ENCODE data around the gene IL17RE.

IL17RE gene

DNA sequence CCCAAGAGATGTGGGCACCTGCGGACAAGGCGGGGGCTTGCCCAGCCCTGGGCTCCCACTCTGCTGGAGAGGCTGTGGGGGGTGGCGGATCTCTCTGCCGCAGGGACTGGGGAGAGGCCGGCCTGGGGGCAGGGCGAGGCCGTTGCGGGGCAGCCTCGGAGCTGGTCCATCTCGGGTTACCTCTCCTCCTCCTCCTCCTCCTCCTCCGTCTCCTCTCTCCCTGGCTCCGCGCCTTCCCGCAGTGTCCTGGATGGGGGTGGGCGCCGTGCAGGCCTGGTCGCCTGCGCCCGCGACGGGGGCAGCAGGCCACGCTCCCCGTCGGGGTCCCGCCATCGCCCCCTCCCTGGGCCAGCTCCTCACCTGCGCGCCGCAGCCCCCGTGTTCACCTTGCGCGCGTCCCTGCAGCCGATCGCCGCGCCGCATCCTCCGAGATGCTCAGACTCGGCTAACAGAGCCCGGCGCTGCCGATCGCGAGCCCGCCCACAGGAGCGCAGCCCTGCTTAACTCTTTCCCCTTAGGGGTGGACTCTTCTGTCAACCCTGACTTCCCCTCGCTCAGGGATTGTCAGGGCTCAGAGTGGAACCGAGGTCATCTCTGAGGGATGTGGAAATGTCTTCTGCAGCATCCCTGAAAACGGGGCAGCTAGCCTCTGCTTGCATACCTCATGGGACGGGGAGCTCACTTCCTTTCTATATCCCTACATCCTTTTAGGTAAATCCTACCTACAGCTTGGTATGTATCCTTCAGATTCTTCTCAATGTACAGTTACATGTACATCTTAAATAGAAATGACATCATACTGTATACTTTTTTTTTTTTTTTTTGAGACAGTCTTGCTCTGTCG, 49.5 kb downstream of the IL17RE start, which contains the start of gene PRRT3:
Gene PRRT3 (minus strand): TSS at position 447 of the 844 bp plus-strand sequence. CDS start 2,293 bp downstream, outside the sequence.
- no peak within 1 kb of the TSS for H3K27ac ChIP-seq
- H3K27me3 ChIP-seq: peaks cover 27% of the 10 kb centered on the region
- no peaks in the 10 kb centered on the region for H3K36me3 ChIP-seq
- TF ChIP-seq, protein P1, sequence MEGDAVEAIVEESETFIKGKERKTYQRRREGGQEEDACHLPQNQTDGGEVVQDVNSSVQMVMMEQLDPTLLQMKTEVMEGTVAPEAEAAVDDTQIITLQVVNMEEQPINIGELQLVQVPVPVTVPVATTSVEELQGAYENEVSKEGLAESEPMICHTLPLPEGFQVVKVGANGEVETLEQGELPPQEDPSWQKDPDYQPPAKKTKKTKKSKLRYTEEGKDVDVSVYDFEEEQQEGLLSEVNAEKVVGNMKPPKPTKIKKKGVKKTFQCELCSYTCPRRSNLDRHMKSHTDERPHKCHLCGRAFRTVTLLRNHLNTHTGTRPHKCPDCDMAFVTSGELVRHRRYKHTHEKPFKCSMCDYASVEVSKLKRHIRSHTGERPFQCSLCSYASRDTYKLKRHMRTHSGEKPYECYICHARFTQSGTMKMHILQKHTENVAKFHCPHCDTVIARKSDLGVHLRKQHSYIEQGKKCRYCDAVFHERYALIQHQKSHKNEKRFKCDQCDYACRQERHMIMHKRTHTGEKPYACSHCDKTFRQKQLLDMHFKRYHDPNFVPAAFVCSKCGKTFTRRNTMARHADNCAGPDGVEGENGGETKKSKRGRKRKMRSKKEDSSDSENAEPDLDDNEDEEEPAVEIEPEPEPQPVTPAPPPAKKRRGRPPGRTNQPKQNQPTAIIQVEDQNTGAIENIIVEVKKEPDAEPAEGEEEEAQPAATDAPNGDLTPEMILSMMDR (IDR thresholded peaks at IDR 0.05): no peak
- H3K4me1 ChIP-seq (ENCODE audit: control insufficient read depth in 1 of 2, insufficient read depth in 1 of 2, low read depth in 1 of 2, low read length in 1 of 2): peaks cover 11 to 12% of the 10 kb centered on the region in 2 experiments
- H3K9me3 ChIP-seq: no peaks in the 10 kb centered on the region
- H3K4me3 ChIP-seq (ENCODE audit: low read depth in 1 of 2, low read length in 1 of 2): no peak within 1 kb of the TSS

DNA sequence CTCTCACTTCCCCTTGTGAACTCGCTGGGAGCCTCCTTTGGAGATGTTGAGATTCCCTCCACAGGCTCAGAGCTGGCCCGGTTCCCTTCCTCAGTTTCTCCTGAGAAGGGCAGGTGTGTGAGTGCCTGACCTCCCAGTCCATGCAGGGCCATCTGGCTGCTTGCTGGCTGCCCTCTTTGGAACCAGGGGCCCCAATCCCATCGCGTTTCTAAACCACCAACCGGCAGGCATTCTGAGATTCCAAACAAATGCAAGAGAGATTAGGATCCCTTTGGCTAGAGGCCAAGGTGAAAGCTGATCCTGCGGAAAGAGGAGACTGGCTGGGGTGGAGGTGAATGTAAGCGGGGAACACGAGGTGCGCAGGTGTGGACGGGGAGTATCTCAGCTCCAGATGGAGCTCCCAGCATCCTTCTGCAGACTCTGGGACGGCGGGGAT, 52.4 kb downstream of the IL17RE start:
- TF ChIP-seq, protein P1 (IDR thresholded peaks at IDR 0.05): no peak
- Histone ChIP-seq H3K9me3 (no peaks in the 10 kb centered on the region), H3K36me3 (no peaks in the 10 kb centered on the region), H3K4me1 (ENCODE audit: control insufficient read depth in 1 of 2, insufficient read depth in 1 of 2, low read depth in 1 of 2, low read length in 1 of 2) (peaks cover 11 to 12% of the 10 kb centered on the region in 2 experiments), H3K27me3 (peaks cover 27% of the 10 kb centered on the region), H3K4me3 (ENCODE audit: low read depth in 1 of 2, low read length in 1 of 2) (no peak overlapping the region), H3K27ac (no peak overlapping the region)

DNA sequence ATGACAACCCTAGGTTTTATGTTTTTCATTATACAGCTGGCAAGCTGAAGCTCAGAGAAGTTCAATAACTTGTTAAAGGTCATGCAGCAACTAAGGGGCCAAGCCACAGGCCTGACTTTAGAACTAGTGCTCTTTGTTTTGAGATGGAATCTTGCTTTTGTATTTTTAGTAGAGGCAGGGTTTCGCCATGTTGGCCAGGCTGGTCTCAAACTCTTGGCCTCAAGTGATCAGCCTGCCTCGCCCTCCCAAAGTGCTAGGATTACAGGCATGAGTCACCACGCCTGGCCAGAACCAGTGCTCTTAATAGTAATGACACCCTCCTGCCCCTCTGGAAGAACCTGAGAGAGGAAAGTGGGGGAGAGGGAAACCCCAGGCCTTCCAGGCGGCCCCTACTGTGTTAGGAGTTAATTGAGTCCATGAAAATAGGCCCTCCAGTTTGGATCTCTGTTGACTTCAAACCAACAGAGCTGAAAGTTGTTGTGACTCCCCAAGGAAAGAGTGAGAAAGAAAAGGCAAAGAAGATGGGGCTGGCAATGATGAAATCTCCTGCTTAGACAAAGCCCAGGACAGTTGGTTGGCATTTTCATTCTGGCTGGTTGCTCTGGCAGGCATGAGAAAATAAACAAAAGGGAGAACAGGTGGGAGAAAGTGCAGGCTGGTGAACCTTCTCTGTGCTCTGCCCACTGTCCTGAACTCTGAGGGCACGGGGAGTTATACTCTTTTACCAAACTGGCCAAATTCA, 53.1 kb downstream of the IL17RE start:
- peaks cover 24% of the 10 kb centered on the region for H3K27me3 ChIP-seq
- TF ChIP-seq, protein P1 (IDR thresholded peaks at IDR 0.05): no peak
- peaks cover 11 to 12% of the 10 kb centered on the region in 2 experiments for H3K4me1 ChIP-seq (ENCODE audit: control insufficient read depth in 1 of 2, insufficient read depth in 1 of 2, low read depth in 1 of 2, low read length in 1 of 2)
- H3K36me3 ChIP-seq: no peaks in the 10 kb centered on the region
- H3K9me3 ChIP-seq: no peaks in the 10 kb centered on the region
- H3K27ac ChIP-seq: no peak overlapping the region
- no peak overlapping the region for H3K4me3 ChIP-seq (ENCODE audit: low read depth in 1 of 2, low read length in 1 of 2)

DNA sequence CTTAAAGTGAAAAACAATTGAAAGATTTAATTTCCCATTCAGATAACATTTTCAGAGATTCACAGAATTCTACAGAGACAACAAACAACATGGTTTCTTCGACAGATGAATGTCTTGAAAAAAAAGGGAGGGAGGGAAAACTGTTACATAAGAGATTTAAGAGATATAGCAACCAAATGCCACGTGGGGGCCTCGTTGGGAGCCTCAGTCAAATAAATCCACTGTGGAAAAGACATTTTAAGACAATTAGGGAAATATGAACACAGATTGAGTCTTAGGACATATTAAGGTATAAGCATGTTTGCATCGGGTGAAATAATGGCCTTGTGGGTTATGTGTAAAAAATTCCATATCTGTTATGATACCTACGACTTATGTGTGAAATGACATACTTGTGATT, 54.6 kb downstream of the IL17RE start:
- H3K27me3 ChIP-seq: peaks cover 10% of the 10 kb centered on the region
- no peak overlapping the region for H3K27ac ChIP-seq
- H3K36me3 ChIP-seq: peaks cover 12% of the 10 kb centered on the region
- no peaks in the 10 kb centered on the region for H3K9me3 ChIP-seq
- peaks cover 2 to 3% of the 10 kb centered on the region in 2 experiments for H3K4me1 ChIP-seq (ENCODE audit: control insufficient read depth in 1 of 2, insufficient read depth in 1 of 2, low read depth in 1 of 2, low read length in 1 of 2)
- no peak overlapping the region for H3K4me3 ChIP-seq (ENCODE audit: low read depth in 1 of 2, low read length in 1 of 2)
- TF ChIP-seq, protein P1 (IDR thresholded peaks at IDR 0.05): no peak

DNA sequence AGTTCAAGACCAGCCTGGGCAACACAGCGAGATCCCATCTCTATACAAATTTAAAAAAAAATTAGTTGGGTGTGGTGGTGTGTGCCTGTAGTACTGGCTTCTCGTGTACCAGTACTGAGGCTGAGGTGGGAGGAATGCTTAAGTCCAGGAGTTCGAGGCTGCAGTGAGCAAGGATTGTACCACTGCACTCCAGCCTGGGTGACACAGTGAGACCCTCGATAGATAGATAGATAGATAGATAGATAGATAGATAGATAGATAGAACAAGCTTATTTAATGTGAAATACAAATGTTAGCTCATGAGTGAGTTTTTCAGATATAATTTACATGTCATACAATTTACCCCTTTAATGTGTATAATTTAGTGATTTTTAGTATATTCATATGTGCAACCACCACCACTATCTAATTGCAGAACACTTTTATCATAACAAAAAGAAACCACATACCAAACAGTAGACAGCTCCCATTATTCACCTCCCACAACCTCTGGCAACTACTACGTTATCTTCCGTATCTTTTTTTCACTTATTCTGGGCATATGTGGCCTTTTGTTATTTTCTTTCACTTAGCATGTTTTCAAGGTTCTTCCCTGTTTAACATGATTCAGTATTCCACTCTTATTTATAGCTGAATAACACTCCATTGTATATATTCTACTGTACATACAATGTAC, 62.7 kb downstream of the IL17RE start:
- H3K27me3 ChIP-seq: no peaks in the 10 kb centered on the region
- H3K9me3 ChIP-seq: no peaks in the 10 kb centered on the region
- no peak overlapping the region for H3K4me3 ChIP-seq (ENCODE audit: low read depth in 1 of 2, low read length in 1 of 2)
- TF ChIP-seq, protein P1 (IDR thresholded peaks at IDR 0.05): no peak
- H3K4me1 ChIP-seq (ENCODE audit: control insufficient read depth in 1 of 2, insufficient read depth in 1 of 2, low read depth in 1 of 2, low read length in 1 of 2): no peaks in the 10 kb centered on the region
- peaks cover 89% of the 10 kb centered on the region for H3K36me3 ChIP-seq
- H3K27ac ChIP-seq: no peak overlapping the region

All from neutrophil (primary cell).